ENCODE data around the gene NUP210L. TPM values are rescaled to one million over a fixed set of nuclear protein-coding genes. Genes with fewer than 3 reads are reported as not detected.

The NUP210L gene
- total RNA-seq, 1 experiment from 2014 or later = 0.10 TPM

- Histone ChIP-seq H3K27me3 (ENCODE audit: insufficient read depth, low read length) (no peaks in the 10 kb centered on the region), H3K4me3 (replicated peaks in 1 of 2; ENCODE audit: low read depth in 1 of 2, low read length in 2 of 2) (peak overlapping the region; percentile 81 to 100), H3K9ac (ENCODE audit: low read length) (peak overlapping the region; percentile 97), H4K20me1 (ENCODE audit: insufficient read depth) (no peaks in the 10 kb centered on the region), H3K9me3 (ENCODE audit: control insufficient read depth in 1 of 2, insufficient read depth in 1 of 2, low read depth in 1 of 2, low read length in 2 of 2) (no peaks in the 10 kb centered on the region), H3K27ac (ENCODE audit: low read depth, low read length) (peak overlapping the region; percentile 91), H3K4me1 (ENCODE audit: control insufficient read depth in 1 of 2, insufficient read depth in 2 of 2, low read length in 2 of 2) (peaks cover 0 to 14% of the 10 kb centered on the region in 2 experiments; a peak in 2 of 4 replicates), H3K9me2 (ENCODE audit: insufficient read depth) (no peaks in the 10 kb centered on the region), H2AFZ (ENCODE audit: low read depth, low read length, poor library complexity, severe bottlenecking) (no peak overlapping the region), H3K36me3 (ENCODE audit: control insufficient read depth in 1 of 2, insufficient read depth in 2 of 2, low read length in 2 of 2) (peaks cover 11 to 29% of the 10 kb centered on the region in 2 experiments; a peak in 3 of 4 replicates), H3K4me2 (ENCODE audit: low read length) (peak overlapping the region; percentile 99), H3K79me2 (ENCODE audit: insufficient read depth, low read length) (peaks cover 20% of the 10 kb centered on the region)
- ChIA-PET RAD21 (ENCODE audit: low non-redundant PET in 1 of 2, low total read pairs in 2 of 2, uncharacterized antibody in 2 of 2, unreplicated experiment in 2 of 2) (interaction anchor here in 1 of 2 experiments (1.0 kb wide), 1 partner anchor 13 kb away, joined by 3 read pairs; the partner anchor contains the start of gene SLC39A1), CTCF (interaction anchor here (1.0 to 2.3 kb wide), 4 partner anchors 9 to 30 kb away, joined by 3 to 15 read pairs (median 9); partner anchors contain the start of genes CREB3L4, DENND4B, RAB13 and RPS27), POLR2A (interaction anchor here (1.0 to 3.8 kb wide), 5 partner anchors 10 to 18 kb away, joined by 3 to 38 read pairs (median 19); partner anchors contain the start of genes CREB3L4, CRTC2, RAB13 and RPS27)
- TF ChIP-seq JUND (IDR thresholded peaks at IDR 0.05) (no peak), POLR2A (IDR thresholded peaks at IDR 0.05; ENCODE audit: borderline replicate concordance, extremely low read depth, insufficient read depth, insufficient read length) (no peak), ELF1 (IDR thresholded peaks at IDR 0.05; ENCODE audit: borderline replicate concordance, low read depth) (no peak), YY1 (IDR thresholded peaks at IDR 0.05; ENCODE audit: extremely low read depth, insufficient replicate concordance, low read depth, low read length) (no peak), POLR2AphosphoS5 (IDR thresholded peaks at IDR 0.05; ENCODE audit: low read depth, low read length) (no peak), ATF3 (IDR thresholded peaks at IDR 0.05) (no peak), CBX3 (IDR thresholded peaks at IDR 0.05; ENCODE audit: low read depth) (no peak), REST (IDR thresholded peaks at IDR 0.05; ENCODE audit: low read depth) (no peak), EZH2phosphoT487 (IDR thresholded peaks at IDR 0.05; ENCODE audit: borderline replicate concordance) (no peak), CTCF (IDR thresholded peaks at IDR 0.05 in 2 of 3, conservative IDR thresholded peaks at IDR 0.05 in 1 of 3; ENCODE audit: borderline replicate concordance in 1 of 3, insufficient read depth in 1 of 3, low read depth in 2 of 3, low read length in 2 of 3) (no peak), EGR1 (IDR thresholded peaks at IDR 0.05; ENCODE audit: low read depth) (no peak), MAX (IDR thresholded peaks at IDR 0.05) (no peak), CEBPB (IDR thresholded peaks at IDR 0.05; ENCODE audit: low read depth) (no peak), SRF (IDR thresholded peaks at IDR 0.05; ENCODE audit: low read depth) (no peak), ZNF274 (IDR thresholded peaks at IDR 0.05; ENCODE audit: low read depth, low read length) (no peak), TCF7L2 (IDR thresholded peaks at IDR 0.05; ENCODE audit: borderline replicate concordance, extremely low read depth, insufficient read depth, insufficient read length) (no peak)
- DNase-seq (ENCODE audit: low read depth, low spot score) (no peak), ATAC-seq (0 out of 2 replicates have a peak, but pooled peaks have one; percentile 1)
- intact Hi-C loops (cut with micrococcal nuclease) = no loop called here
- no TSS peak for BruUV-seq (replicated peaks)
Observed at GRCh38 chr1:153976819-153977249, 178.0 kb downstream of the NUP210L start.
